ENCODE data around the gene TAL2.
A peak's percentile ranks its signal among the peaks of the same experiment; 100 is the strongest.

GRCh38 chr9:105694190-105694847 is 32.1 kb downstream of the TAL2 start, which contains the start of gene TMEM38B:
- TF ChIP-seq CTCF (IDR thresholded peaks at IDR 0.05): peak in 1 of 5 experiments; percentile 8
- peak; percentile 66 to 70 for TF ChIP-seq POLR2A (IDR thresholded peaks at IDR 0.05)

Measured in tibial nerve (tissue), 3 donors.